HG02943 (cell line): ENCODE measurements around the gene G6PC2.
"Not testable (repeated sequence)": the region's sequence is repeated elsewhere in the genome, so short reads cannot be mapped to it uniquely, and the experiment has no call there.

Experiments
- ATAC-seq: cut with Tn5 transposase; IDR thresholded peaks from one replicate; pipeline ENCODE4 v1.9.1; 2021; ENCODE audit warnings: mild to moderate bottlenecking, low read depth, moderate library complexity; ENCODE audit not compliant: unreplicated experiment

The G6PC2 gene, protein sequence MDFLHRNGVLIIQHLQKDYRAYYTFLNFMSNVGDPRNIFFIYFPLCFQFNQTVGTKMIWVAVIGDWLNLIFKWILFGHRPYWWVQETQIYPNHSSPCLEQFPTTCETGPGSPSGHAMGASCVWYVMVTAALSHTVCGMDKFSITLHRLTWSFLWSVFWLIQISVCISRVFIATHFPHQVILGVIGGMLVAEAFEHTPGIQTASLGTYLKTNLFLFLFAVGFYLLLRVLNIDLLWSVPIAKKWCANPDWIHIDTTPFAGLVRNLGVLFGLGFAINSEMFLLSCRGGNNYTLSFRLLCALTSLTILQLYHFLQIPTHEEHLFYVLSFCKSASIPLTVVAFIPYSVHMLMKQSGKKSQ

DNA sequence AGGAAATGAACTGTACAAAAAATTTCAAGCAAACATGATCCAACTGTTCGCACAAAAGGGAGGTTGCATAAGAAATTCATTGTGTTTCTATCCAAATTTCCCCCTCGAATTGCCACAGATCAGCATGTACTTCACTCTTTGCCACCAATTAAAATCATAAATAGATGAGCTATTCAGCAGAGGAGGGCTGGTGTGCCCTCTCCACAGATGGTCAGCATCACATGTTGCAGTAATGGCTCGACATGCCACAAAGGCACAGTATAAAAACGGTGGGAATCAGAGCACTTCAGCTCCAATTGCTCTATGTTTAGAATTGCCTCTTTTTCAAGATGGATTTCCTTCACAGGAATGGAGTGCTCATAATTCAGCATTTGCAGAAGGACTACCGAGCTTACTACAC, at the start of gene G6PC2:
Gene G6PC2, plus strand, starts transcription at position 289 of the 400 bp plus-strand sequence. Its CDS starts 41 bp downstream, at position 330.
- ATAC-seq, result no peak

DNA sequence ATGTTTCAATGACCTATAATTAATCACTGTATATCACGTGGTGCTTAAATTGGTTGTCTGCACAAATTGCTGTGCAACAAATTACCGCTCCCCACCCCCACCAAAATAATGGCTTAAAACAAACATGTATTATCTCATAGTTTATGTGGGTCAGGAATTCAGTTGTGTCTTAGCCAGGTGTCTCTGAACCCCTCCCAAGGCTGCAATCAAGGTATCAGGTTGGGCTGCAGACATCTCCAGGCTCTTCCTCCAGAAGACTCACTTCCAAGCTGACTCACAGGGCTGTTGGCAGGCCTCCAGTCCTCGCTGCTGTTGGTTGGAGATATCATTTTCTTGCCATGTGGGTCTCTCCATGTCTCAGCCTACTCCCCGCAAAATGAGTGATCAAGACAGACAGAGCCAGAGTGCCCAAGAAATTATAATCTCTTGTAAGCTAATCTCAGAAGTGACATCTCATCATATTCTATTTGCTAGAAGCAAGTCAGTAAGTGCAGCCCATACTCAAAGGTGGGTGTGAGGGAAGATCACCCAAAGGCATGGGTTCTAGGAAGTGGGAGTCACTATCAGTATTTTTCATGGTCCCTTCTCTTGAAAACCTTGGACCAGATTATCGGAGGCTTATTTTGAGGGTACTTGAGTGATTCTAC, 49.3 kb upstream of the G6PC2 start:
- ATAC-seq, result no peak

DNA sequence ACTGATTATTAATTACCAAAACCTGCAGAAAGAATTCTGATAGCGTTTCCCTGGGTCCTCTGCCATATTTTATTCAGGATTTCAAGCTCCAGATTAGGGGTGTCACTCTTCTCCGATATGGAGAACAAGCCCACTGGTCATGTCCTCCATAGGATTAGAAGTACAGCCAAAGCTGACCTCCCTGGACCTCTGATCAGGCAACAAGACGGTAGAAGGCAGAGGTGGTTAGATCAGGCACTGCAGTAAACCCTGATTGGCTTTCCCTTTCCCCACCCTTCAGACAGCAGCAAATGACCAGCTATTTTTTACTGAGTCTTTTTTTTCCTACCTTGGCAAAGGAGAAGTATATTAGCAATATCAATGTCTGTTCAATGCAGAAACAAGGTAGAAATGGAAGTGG, 48.6 kb upstream of the G6PC2 start:
- no peak for ATAC-seq

DNA sequence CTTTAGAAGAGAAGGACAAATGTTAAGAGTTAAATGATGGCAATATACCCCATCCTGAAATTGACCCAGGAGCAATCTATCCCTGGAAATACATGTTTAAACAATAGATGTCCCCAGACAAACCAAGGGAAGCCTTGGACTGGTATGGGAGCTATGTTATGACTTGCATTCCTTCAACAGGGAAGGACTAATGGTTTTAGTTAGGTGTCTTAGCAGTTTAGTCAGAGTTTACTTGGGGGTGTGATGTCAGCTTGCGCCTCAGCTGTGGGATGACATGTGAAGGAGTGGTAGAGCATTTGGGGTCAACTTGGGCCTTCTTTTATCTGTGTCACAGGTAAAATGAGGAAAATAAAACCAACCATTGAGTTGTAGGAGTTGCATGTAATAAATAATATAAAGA, 47.6 kb upstream of the G6PC2 start:
- no peak for ATAC-seq

DNA sequence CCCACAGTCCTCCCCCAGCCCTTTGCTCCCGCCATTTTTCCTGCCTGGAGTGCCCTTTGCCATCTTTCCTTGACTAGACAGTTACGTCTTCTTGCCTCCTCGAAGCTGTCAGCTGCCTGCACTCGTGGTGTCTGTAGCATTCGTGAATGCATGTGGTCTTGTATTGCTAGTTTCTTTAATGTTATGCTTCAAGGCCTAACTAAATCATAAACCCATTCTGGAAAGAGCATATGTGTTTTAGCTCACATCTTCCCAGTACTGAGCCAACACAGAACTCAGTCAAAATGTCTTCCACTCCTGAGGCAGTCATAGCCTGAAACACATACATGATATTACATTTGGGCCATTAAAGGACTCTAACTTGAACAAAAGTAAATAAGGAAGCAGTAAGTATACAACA, 46.4 kb upstream of the G6PC2 start:
- no peak for ATAC-seq

DNA sequence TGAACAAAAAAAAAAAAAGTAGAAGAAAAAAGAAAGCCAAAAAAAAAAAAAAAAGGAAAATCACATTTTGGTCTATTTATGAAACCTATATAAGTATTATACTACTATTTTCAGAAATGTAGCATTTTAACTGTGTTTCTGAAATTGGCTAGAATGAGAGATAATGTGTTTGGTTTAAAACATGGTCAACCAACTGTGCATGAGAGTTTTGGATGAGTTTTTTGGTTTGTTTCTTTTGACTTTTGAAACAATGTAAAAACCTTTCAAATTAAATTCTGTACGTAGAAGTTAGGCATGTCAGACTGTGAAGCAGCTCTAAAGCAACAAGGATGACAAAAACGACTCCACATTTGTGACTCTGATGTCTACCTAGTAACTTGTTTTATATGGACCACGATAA, 45.5 kb upstream of the G6PC2 start:
- no peak for ATAC-seq

DNA sequence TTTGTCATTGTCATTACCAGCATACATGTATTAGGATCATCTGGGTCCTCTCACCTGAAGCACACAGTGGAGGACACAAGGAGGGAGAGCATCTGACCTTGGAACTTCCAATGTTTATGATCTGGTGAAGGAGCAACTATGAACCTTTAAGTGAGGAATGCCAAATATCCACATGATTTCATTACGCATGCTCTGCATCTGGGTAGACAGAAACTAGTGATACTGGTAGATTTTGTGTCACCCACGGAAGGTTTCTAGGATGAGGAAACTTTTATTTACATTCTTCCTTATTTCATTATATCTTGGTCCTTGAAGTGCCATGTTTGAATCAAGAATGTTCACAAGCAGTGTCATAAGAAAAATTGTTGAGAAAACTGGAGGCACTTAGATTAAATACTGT, 42.9 kb upstream of the G6PC2 start:
- ATAC-seq, result no peak

DNA sequence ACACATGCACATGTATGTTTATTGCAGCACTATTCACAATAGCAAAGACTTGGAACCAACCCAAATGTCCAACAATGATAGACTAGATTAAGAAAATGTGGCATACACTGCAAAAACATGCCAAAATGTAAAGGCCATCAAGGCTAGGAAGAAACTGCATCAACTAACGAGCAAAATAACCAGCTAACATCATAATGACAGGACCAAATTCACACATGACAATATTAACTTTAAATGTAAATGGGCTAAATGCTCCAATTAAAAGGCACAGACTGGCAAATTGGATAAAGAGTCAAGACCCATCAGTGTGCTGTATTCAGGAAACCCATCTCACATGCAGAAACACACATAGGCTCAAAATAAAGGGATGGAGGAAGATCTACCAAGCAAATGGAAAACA, 33.9 kb upstream of the G6PC2 start:
- not testable (repeated sequence) for ATAC-seq

DNA sequence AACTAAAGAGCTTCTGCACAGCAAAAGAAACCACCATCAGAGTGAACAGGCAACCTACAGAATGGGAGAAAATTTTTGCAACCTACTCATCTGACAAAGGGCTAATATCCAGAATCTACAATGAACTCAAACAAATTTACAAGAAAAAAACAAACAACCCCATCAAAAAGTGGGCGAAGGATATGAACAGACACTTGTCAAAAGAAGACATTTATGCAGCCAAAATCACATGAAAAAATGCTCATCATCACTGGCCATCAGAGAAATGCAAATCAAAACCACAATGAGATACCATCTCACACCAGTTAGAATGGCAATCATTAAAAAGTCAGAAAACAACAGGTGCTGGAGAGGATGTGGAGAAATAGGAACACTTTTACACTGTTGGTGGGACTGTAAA, 30.7 kb upstream of the G6PC2 start:
- not testable (repeated sequence) for ATAC-seq

DNA sequence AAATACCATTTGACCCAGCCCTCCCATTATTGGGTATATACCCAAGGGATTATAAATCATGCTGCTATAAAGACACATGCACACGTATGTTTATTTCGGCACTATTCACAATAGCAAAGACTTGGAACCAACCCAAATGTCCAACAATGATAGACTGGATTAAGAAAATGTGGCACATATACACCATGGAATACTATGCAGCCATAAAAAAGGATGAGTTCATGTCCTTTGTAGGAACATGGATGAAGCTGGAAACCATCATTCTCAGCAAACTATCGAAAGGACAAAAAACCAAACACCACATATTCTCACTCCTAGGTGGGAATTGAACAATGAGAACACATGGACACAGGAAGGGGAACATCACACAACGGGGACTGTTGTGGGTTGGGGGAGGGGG, 30.3 kb upstream of the G6PC2 start:
- ATAC-seq, result not testable (repeated sequence)

DNA sequence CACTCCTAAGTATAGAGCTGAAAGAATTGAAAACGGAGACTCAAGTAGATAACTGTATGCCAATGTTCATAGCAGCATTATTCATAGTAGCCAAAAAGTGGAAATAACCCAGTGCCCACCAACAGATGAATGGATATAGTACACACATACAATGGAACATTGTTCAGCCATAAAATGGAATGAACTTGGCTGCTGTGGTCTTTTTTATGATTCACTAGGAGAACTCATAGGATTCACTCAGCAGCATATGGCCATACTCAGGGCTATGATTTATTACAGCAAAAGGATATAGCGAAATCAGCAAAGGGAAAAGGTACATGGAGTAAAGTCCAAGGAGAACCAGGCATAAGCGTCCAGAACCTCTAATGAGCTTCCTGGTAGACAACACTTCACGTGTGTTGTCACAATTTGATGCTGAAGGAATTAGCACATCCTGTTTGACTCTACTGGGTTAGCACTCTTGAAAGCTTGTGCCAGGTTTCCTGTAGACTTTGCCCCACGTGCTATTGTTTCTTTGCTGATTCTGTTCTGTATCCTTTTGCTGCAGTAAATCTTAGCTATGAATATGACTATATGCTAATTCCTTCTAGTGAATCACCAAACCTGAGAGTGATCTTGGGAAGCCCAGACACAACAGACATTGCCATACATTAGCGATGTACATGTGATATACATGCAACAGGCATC, 26.6 kb upstream of the G6PC2 start:
- no peak for ATAC-seq

DNA sequence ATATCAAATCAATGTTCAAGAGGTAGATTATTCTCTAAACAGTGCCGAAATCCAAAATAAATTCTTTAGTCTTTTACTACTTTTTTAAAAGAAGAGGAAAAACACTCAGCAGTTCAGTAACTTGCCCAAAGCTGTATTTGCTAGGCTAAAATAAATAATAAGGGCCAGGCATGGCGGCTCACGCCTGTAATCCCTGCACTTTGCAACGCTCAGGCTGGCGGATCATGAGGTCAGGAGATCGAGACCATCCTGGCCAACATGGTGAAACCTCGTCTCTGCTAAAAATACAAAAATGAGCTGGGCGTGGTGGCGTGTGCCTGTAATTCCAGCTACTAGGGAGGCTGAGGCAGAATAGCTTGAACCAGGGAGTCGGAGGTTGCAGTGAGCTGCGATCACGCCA, 18.9 kb upstream of the G6PC2 start:
- not testable (repeated sequence) for ATAC-seq

DNA sequence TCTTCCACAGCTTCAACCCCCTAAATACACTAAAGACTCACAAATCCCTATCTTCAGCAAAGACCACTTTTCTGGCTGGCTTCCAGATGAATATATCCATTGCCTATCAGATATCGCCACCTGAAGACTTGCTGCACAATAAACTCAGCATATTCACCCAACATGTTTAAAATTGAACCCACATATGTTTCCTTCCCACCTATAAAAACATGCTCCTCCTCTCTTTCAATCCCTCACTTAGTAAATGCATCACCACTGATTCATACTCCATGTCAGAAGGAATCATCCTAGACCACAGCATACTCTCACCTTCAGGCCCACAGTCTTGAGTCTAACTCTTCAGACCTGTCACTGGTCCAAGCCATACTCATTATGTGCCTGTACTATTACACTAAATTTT, 16.1 kb upstream of the G6PC2 start:
- ATAC-seq, result no peak

DNA sequence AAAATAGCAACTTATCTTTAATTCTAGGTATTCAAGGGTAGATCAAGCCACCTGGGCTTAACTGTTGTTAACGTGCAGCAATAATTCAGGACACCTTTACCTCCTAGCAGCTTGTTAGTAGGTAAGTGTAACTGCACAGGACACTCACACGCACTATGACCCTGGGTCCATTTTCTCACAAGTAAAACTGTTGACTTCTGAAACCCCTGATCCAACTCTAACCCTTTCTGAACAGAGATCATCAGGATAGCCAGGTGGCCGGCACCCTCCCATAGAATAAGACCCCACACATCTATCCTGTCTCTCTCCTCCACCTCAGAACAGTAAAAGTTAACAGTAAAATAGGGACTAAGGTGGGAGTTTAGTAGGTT, 11.5 kb upstream of the G6PC2 start:
- no peak for ATAC-seq

DNA sequence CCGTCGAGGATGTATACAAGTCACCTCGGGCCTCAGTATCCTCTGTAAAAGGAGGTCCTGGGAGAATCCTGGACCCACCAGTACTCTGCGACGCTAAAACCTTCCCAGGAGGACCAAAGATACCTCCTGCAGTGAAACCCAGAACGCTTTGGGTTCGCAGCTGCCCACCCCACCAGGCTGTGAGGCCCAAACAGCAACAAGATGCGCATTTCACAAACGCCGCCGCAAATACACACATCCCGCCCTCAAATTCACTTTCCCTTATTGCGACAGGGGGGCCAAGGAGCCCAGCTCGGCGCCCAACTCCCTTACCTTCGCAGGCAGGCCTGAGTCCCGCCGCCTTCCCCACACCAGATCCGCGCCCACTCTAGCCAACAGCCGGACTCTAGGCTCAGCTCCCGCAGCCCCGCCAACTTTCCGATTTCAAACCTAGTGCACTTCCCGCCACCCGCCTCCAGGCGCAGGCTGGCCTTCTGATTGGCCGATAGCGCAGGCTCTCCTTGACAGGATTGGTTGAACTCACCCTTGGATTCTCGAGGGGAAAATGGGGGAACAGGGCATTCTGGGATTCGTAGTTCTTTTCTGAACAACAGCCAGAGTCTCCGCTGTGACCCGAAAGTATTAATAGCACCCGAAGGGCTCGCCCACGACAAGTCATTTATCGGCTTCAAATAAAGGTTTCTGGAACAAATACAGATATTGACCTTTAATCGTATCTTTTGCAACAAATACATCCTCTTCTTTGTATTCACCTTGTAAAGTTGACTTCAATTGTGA, 10.9 kb upstream of the G6PC2 start, which contains the start of gene SPC25:
Gene SPC25, minus strand, starts transcription at position 425 of the 777 bp plus-strand sequence. CDS start 911 bp downstream, outside the sequence.
- ATAC-seq, result peak; percentile 100

DNA sequence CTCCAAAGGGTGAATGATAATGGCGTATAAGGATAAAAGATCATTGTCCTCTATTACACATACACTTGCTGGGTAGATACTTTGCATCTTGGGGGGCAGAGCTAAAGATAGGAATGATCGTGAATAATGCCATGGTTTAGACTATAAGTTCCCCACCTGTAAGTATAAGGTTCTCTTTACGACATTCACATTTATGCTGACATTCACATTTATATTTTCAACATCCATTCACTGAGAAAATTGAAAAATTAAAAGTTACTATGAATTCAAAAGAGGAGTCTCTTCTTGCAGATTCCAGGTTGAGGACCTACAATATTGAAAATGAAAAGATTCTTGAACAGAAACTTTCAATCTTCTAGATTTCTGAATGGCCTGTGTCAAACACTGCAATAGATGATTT, 8.8 kb upstream of the G6PC2 start:
- no peak for ATAC-seq

DNA sequence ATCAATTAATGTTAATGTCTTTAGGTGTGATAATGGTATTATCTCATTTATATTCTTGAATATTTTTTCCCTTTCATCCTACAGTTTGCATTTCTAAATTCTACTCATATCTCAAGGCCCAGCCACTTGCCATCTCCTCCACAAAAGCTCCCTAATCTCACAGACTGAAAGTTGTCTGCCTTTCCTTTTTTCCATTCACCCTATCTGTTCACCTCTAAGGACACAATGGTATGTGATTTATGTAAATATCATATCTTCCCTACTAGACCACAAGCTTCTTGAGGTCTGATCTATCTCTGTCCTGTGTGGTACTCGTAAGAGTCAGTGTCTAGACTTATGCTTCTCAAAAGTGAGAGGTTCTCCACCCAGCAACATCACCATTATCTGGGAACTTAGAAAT, 7.0 kb upstream of the G6PC2 start:
- ATAC-seq, result no peak

DNA sequence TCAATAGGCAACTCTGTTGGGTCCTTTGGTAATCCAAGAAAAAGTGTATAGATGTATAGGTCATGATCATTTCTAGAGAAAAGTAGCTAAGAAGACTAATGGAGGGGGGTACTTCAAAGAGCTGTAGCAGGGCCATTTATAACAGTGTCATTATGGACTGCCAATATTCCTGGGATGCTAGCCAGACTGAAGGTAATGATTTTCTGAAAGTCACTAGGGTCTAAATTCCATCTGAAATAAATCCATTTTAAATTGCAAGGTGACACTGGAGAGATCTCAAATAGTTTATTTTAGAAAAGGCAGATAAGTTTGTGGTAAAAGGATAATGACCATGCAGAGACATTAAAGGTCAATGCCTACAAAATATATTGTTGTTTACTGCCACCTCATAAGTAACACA, 6.4 kb upstream of the G6PC2 start:
- no peak for ATAC-seq

DNA sequence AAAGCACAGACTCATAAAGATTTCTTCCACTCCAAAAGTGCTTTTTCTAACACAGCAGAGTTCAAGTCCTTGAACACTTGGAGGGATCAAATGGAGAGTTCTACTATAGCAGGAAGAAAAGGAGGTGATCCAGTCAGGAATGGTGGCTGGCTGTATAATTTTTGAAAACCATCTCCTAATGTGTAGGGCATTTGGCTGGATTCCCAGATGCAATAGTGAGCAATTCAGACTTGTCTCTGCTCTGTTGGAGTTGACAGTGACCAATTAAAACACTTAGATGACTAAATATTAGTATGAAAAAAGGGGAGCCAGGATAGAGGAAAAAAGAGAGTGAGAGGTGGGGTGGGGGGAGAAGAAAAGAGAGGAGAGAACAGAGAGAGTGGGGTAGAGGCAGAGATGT, 5.3 kb upstream of the G6PC2 start:
- no peak for ATAC-seq

DNA sequence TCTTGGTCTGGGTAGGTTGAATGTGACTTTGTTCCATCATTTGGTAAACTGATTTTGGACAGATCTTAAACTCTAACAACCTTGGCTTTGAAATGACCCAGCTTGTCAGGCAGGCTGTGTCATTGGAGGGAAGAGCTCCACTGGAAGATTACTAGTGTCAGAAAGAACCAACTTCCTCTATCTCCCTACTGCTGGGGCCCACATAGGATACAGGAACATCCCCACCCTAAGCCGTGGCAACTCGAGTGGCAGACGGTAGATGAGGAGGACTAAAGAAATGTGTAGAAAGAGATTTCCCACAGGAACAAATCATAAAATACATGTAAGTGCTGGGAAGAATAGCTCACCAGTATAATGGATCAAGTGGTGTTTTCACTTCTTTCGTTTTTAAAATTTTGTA, 4.3 kb upstream of the G6PC2 start:
- ATAC-seq, result no peak

DNA sequence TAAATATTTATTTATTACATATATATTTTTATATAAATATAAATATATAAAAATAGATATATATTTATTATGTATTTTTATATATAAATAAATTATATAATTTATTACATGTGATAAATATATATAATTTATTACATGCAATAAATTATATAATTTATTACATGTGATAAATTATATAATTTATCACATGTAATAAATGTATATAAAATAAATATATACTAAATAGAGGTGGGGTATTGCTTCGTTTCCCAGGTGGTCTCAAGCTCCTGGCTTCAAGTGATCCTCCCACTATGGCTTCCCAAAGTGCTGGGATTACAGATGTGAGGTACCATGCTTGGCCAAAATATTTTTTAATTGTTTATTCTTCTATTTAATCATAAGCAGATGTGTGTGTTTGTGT, 3.6 kb upstream of the G6PC2 start:
- no peak for ATAC-seq
